ENCODE measurements around the gene MATN3.

MATN3 gene

GRCh38 chr2:20005067-20005627 lies 7.3 kb downstream of the MATN3 start:
- no peak for DNase-seq (ENCODE audit: low read depth in 1 of 2, low spot score in 1 of 2)

DNA sequence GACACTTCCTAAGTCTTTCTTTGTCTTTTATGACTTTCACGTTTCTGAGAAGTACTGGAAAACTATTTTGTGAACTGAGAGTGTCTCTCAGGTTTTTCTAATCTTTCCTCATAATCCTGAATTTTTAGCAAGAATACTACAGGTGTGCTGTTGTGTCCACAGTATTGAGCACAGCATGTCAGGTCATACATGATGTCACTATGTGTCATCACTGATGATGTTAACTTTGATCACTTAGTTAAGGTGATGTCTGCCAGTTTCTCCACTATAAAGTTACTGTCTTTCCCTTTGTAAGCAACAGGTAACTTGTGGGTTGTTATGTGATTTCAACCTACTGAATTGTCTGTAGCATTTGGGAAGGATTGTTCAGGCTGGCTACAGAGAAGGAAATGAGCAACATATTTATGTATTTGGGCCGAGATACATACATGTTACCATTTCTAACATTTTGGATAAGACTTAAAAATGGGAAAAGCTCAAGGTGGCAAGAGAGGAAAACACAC lies 11.1 kb downstream of the MATN3 start:
- no peak for DNase-seq (ENCODE audit: low read depth in 1 of 2, low spot score in 1 of 2)

DNA sequence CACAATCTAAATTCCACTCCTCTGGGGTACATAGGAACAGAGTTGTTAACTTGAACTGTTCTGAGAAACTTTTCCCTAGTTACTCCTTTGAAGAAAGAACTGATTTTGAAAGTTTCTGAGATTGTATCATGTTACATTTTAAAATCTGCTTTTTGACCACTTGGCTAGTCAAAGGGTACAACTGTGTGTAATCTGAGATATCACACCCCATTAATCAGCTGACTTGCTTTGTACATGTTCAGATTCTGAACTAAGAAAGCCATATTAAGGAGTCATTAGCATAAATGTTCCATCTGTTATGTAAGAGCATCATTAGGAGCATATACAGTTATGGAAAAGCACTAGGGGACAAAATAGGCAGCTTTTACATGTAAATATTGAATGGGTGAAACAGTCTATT lies 18.7 kb downstream of the MATN3 start:
- DNase-seq (ENCODE audit: low read depth in 1 of 2, low spot score in 1 of 2): no peak

DNA sequence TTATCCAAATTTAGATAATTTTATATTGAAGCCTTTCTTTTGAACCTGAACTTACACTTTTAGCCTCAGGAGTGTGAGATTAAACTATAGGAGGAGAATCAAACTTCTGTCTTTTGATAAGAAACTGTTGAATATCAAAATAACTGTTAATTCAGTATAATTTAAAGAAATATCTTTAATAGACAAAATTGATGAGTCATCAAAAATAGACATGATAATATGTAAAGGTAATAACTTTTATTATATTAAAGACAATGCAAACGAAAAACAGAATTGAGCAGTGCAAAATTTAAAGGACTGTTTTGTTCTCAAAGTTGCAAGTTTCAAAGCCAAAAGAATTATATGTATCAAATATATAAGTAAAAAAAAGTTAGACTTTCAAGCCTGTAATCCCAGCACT lies 20.6 kb downstream of the MATN3 start:
- no peak for DNase-seq (ENCODE audit: low read depth in 1 of 2, low spot score in 1 of 2)

DNA sequence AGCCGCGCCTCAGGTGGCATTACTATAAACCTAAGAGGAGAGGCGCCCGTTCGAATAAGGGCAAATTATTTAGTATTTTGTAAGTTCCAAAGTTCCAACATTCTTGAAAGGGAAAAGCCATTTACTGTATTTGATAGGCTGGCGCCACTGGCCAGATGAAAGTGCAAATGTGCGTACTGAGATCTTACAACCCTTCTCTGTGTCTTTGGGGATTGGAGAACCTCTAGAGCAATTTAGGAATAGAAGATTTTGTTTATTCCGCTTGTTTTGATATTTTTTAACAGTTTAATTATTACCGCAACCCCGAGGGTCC lies 22.1 kb downstream of the MATN3 start:
- no peak for DNase-seq (ENCODE audit: low read depth in 1 of 2, low spot score in 1 of 2)

- peak; percentile 86 to 90 for DNase-seq (ENCODE audit: low read depth in 1 of 2, low spot score in 1 of 2)
Observed at GRCh38 chr2:19989667-19990415, 22.6 kb downstream of the MATN3 start, which contains the start of gene WDR35. TSS of gene WDR35 (minus strand) at chr2:19990105. CDS start at chr2:19990015, 90 bp downstream.

GRCh38 chr2:19989342-19989666 lies 23.2 kb downstream of the MATN3 start:
- DNase-seq (ENCODE audit: low read depth in 1 of 2, low spot score in 1 of 2): no peak

GRCh38 chr2:19988600-19988999 lies 23.9 kb downstream of the MATN3 start:
- DNase-seq (ENCODE audit: low read depth in 1 of 2, low spot score in 1 of 2): no peak

DNA sequence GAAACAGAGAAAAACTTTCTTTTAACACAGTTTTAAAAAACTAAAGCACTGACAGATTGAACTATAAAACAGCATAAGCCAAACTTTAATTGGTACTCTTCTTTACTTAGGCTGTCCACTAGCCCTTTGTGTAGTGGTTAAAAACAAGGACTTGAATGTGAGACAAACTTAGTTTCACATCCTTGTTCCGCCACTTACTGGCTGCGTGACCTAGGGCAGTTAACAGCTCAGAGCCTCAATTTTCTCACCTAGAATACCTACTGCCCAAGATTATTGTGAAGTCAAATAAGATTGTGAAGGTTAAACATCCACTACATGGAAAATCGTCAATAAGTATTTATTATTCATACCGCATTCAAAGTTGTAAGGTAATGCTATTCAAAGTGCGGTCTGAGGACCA lies 24.5 kb downstream of the MATN3 start:
- DNase-seq (ENCODE audit: low read depth in 1 of 2, low spot score in 1 of 2): no peak

DNA sequence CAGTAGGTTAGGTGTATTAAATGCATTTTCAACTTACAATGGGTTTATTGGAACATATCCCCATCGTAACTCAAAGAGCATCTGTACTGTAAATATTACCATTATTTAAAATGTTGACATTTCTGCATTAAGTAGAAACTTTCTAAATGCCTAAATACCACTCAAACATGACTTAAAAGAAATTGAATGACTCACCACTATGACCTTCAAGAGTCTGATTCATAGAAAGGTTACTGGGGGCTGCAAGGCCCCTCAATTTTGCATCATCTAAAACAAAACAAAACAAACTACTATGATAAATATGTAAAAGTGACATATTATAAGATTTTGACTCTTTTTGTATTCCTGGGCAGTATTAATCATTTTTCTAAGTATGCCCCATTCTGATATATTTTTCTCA lies 30.2 kb downstream of the MATN3 start:
- DNase-seq (ENCODE audit: low read depth in 1 of 2, low spot score in 1 of 2): no peak

DNA sequence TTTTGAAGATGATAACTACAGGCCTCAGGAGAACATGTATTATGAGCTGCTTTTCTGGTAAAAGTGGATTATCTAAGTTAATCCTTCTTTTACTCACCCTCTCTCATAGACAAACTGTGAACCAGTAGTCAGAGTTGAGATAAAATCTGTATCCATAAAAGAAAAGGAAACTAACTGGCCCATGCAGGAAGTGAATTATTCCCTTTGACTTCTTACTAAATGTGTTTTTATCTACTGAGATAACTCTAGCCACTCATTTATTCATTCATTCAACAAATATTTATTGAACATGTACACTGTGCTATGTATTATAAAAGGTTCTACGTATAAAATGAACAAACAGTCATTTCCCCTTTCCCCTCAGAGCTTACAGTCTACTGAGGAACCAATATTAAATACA lies 32.5 kb downstream of the MATN3 start:
- DNase-seq (ENCODE audit: low read depth in 1 of 2, low spot score in 1 of 2): no peak

DNA sequence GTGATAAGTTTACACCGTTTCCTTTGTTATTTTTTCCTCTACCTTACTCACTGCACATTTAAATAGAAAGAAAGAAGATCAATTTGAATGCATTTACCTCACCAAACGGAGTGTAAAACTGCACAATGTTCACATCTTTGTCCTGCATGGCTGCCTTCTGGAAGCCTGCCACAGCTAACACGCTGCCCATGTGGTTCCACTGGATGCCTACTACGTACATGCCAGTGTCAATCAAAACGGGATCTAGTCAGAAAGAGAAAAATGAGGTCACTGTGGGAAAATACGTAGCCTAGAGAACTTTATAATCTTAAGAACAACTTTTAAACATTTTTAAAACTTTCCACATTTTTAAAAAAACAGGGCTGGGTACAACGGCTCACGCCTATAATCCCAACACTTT lies 39.0 kb downstream of the MATN3 start:
- DNase-seq (ENCODE audit: low read depth in 1 of 2, low spot score in 1 of 2): no peak

DNA sequence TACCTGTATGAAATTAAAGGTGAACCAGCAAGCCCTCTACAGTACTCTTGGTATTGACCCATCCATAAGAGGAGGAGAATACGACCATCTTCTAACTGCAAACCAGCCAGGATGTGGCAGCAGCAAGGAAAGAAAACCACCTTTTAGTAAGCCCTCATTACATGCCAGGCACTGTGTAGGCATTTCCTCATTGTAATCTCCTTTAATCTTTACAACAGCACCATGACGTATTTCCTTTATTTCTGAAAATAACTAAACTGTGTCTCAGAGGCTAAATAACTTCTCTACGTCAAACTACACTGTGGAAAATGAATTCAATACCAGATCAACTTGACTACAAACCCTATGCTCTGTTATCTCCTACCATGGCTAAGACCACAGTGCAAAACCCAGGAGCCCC lies 40.8 kb downstream of the MATN3 start:
- DNase-seq (ENCODE audit: low read depth in 1 of 2, low spot score in 1 of 2): no peak

- no peak for DNase-seq (ENCODE audit: low read depth in 1 of 2, low spot score in 1 of 2)
Observed at GRCh38 chr2:19963386-19963785, 49.1 kb downstream of the MATN3 start.

DNA sequence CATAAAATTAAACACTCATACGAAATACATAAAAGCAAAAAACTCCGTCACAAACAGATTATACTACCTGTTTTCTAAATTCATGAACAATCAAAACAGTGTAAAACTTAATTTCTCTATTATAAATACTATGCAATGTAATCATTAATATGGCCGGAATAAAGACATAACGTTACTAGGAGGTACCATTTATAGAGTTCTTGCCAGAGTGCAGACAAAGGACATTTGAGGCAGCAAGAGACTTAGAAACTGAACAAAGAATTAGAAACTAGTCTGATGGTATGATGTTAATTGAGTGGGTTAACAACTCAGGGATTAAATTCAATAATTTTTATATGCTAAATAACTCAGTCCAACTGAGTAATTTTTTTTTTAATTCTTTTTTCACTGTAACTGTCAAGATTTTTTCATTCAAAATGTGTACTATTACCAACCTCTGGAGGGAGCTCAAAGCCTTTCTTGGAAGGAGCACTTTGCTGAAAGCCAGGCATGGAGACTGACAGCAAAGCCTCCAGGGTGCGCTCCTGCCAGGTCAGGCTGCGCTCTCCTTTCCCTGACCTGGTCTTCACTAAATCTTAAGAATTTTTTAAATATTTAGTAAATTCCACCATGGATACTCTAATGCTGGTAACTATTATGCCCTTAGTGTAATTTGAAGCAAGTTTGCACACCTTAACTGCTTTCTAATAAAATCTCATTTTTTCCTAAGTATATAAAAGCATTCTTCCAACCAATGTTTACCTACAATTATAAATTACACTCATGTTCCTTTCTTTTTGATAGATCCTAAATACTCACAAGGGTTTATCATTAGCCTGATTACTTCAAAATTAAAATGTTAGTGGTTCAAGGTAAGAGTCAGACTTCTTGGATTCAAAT lies 56.7 kb downstream of the MATN3 start:
- DNase-seq (ENCODE audit: low read depth in 1 of 2, low spot score in 1 of 2): peak in 1 of 2 donors; percentile 2

GRCh38 chr2:19949071-19949470 lies 63.4 kb downstream of the MATN3 start:
- no peak for DNase-seq (ENCODE audit: low read depth in 1 of 2, low spot score in 1 of 2)

DNA sequence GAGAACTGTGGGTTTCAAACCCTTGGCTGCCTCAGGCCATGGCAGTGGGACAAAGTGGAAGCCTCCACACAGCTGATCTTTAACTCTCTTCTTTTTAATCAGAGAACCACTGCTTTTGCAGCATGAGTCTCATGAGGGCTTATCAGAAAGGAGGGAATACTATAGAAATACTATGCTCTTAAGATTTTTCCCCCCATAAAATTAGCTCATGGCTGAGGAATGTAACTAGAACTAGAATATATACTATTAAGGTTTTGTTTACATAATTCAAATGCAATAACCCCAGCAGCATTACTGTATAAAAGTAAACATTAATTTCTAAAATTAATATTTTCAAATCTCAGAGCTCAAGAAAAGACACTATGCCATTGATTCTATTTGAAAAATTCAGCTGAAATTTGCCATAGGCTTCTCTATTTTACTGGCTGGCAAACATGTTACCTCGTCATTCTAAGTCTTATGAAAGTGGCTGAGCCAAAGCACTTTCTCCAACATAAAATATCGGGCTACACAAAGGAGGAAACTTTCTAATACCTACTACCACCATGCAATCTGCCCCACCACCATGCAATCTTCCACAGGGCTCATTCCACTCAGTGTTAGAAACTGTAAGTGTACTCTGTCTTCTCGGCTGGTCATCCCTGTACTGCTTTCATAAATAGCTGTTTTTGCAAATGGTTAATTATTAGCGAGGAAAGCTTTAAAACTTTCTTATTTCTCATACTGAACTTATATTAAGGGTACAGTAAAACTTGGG lies 65.1 kb downstream of the MATN3 start:
- no peak for DNase-seq (ENCODE audit: low read depth in 1 of 2, low spot score in 1 of 2)

GRCh38 chr2:19944205-19944845 lies 68.1 kb downstream of the MATN3 start:
- DNase-seq (ENCODE audit: low read depth in 1 of 2, low spot score in 1 of 2): no peak

GRCh38 chr2:19943189-19943588 lies 69.3 kb downstream of the MATN3 start:
- DNase-seq (ENCODE audit: low read depth in 1 of 2, low spot score in 1 of 2): no peak

GRCh38 chr2:19942199-19942598 lies 70.3 kb downstream of the MATN3 start:
- DNase-seq (ENCODE audit: low read depth in 1 of 2, low spot score in 1 of 2): no peak

Measured in stimulated activated CD4-positive, alpha-beta T cell treated with anti-CD3 and anti-CD28 coated beads, Interleukin-15, amount 100 ng/mL, for 1 hour (primary cell).